AG04450 (cell line): Measurements from ENCODE around the gene ARIH2. TPM values are rescaled to one million over a fixed set of nuclear protein-coding genes. Genes with fewer than 3 reads are reported as not detected.

Experiments used
- CTCF ChIA-PET: fragments of 300-600, 350-600 bp; formaldehyde crosslinking; extraction: SDS; loops from one replicate; lab custom pipeline; 2022; ENCODE audit warnings: antibody characterized with exemption, inconsistent platforms; lab: Charles Lee
- POLR2A ChIA-PET: fragments of 350-600 bp; formaldehyde crosslinking; extraction: SDS; loops from one replicate; lab custom pipeline; 2021; ENCODE audit warnings: antibody characterized with exemption, inconsistent platforms; lab: Yijun Ruan, JAX
- DNase-seq: peaks from one replicate; pipeline ENCODE4 v3.0.0-alpha.2; 2011; ENCODE audit warnings: low read depth, low spot score
- H3K27ac ChIP-seq: one replicate; pipeline ENCODE4 v1.5.1; 2012; ENCODE audit warnings: low read depth, low read length, control low read depth
- H3K27me3 ChIP-seq: one replicate; pipeline ENCODE4 v1.6.0; 2012; ENCODE audit warnings: low read length; ENCODE audit not compliant: control insufficient read depth, insufficient read depth
- H3K4me3 ChIP-seq: 2 replicates; pipeline ENCODE4 v1.5.1; 2011; ENCODE audit warnings: mild to moderate bottlenecking, low read depth, low read length, control low read depth
- H3K9me3 ChIP-seq: 2 replicates; pipeline ENCODE4 v1.5.1; 2012; ENCODE audit warnings: low read length; ENCODE audit not compliant: control insufficient read depth, insufficient read depth
- CTCF ChIP-seq: IDR thresholded peaks from 2 replicates; pipeline ENCODE4 v1.5.1; 2011; ENCODE audit warnings: low read depth, low read length, control low read depth, inconsistent platforms
- polyA plus RNA-seq: library from polyadenylated mRNA; depleted of rRNA; stranded (reverse); fragments of >200 nt; gene quantifications from 2 replicates; pipeline ENCODE4 v1.2.3, GENCODE V29; 2011

The ARIH2 gene
- polyA plus RNA-seq, 1 experiment: 77.5 TPM

- CTCF ChIA-PET: no interaction called here
- Histone ChIP-seq H3K9me3 (no peaks in the 10 kb centered on the region; the same call in 1 of the 2 replicates), H3K4me3 (no peak overlapping the region), H3K27me3 (no peaks in the 10 kb centered on the region), H3K27ac (no peak overlapping the region)
- no peak for TF ChIP-seq CTCF
- DNase-seq: no peak
- POLR2A ChIA-PET: interaction anchor here (0.6 kb wide), 1 partner anchor 442 kb away, joined by 4 read pairs; no protein-coding TSS in a partner anchor
Observed at GRCh38 chr3:49025793-49026520, 107.3 kb downstream of the ARIH2 start.

GRCh38 chr3:49026536-49026935 is 107.9 kb downstream of the ARIH2 start:
- H3K27ac ChIP-seq: no peak overlapping the region
- POLR2A ChIA-PET: no interaction called here

DNA sequence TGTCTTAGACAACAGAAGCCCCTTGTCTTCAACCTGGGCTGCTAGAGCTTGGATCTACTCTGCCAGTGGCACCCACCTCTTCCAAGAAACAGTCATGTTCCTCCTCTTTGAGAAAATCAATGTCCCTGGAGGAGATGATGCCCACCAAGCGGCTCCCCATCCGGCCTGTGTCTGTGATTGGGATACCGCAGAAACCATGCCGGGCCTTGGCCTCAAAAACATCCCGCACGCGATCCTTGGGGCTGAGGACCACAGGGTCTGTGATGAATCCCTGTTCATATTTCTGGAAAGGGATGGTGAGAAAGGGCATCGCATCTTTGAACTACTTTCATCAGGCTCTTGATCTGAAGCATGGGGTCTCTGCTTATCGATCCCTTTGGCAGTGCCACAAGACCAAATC is 109.0 kb downstream of the ARIH2 start:
- no peak for TF ChIP-seq CTCF
- ChIA-PET CTCF (no interaction called here), POLR2A (interaction anchor here (2.2 kb wide), 1 partner anchor 10 kb away, joined by 16 read pairs; the partner anchor contains the start of gene DALRD3)
- DNase-seq: no peak
- no peaks in the 10 kb centered on the region for H3K9me3 ChIP-seq
- H3K4me3 ChIP-seq: no peak overlapping the region
- no peaks in the 10 kb centered on the region for H3K27me3 ChIP-seq
- no peak overlapping the region for H3K27ac ChIP-seq

More at GRCh38 chr3:49026536-49026935, 107.9 kb downstream of the ARIH2 start:
- no peaks in the 10 kb centered on the region for H3K27me3 ChIP-seq
- no peak overlapping the region for H3K4me3 ChIP-seq
- no peaks in the 10 kb centered on the region for H3K9me3 ChIP-seq
- no peak for DNase-seq
- TF ChIP-seq CTCF: no peak
- CTCF ChIA-PET: no interaction called here

DNA sequence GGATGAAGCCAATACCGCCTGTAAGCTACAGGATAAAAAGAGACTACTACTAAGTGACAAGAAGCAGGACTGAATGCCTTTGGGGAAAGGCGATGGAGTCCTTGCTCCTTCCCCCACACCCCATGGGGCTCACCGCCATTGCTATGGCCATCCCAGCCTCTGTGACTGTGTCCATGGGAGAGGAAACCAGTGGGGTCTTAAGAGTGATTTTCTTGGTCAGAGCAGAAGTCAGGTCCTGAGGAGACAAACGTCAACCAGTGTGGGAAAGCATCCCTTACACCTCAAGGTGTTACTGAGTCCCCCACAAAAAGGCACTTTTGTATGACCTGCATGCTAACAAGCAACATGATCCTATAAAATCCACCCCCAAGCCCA is 109.6 kb downstream of the ARIH2 start:
- no peak overlapping the region for H3K27ac ChIP-seq
- CTCF ChIA-PET: interaction anchor here (0.6 kb wide), 1 partner anchor 644 kb away, joined by 4 read pairs; no protein-coding TSS in a partner anchor

More for the DNA sequence above, 109.6 kb downstream of the ARIH2 start:
- TF ChIP-seq CTCF: no peak
- Histone ChIP-seq H3K9me3 (no peaks in the 10 kb centered on the region), H3K4me3 (peak overlapping the region; percentile 87), H3K27me3 (no peaks in the 10 kb centered on the region)
- DNase-seq: no peak
- POLR2A ChIA-PET: interaction anchor here (0.6 to 2.2 kb wide), 5 partner anchors 10 to 416 kb away, joined by 4 to 36 read pairs (median 16); partner anchors contain the start of genes DALRD3, P4HTM, QRICH1 and WDR6
